ENCODE data around the gene LRRC10. TPM values are rescaled to one million over a fixed set of nuclear protein-coding genes. Genes with fewer than 3 reads are reported as not detected.

Gene LRRC10
- total and polyA plus RNA-seq, 2 donors (not counting 3 experiments of a cell fraction or from before 2014, with no cell fraction given), result not detected

- H3K27ac ChIP-seq (ENCODE audit: insufficient read depth, low read depth, low read length), result no peak overlapping the region
- dilution Hi-C loops (cut with MboI; ENCODE audit: extremely low pct_ligation_motif_present, low sequenced_read_pairs), result no loop called here
- H3K9me1 ChIP-seq (replicated peaks; ENCODE audit: control insufficient read depth, extremely low read depth, insufficient read depth, low read length), result no peaks in the 10 kb centered on the region
- DNase-seq (ENCODE audit: low read depth, low spot score) (no peak), FAIRE-seq (no peak)
- H4K20me1 ChIP-seq (replicated peaks; ENCODE audit: control insufficient read depth, extremely low read depth, insufficient read depth, low read length), result no peaks in the 10 kb centered on the region
- H3K27me3 ChIP-seq (ENCODE audit: control insufficient read depth in 2 of 2, insufficient read depth in 2 of 2, low read length in 2 of 2), result peaks cover 0 to 7% of the 10 kb centered on the region in 2 experiments
- no peaks in the 10 kb centered on the region for H3K79me2 ChIP-seq (ENCODE audit: control insufficient read depth, insufficient read depth, low read length)
- TF ChIP-seq MAX (IDR thresholded peaks at IDR 0.05; ENCODE audit: insufficient read depth, insufficient read length) (no peak), EZH2 (IDR thresholded peaks at IDR 0.05; ENCODE audit: borderline replicate concordance, low read depth, low read length, severe bottlenecking) (no peak), POLR2A (IDR thresholded peaks at IDR 0.05; ENCODE audit: low read depth, low read length) (no peak), CTCF (IDR thresholded peaks at IDR 0.05; ENCODE audit: extremely low read depth in 1 of 2, insufficient read depth in 1 of 2, low read depth in 1 of 2, low read length in 2 of 2) (no peak), JUN (IDR thresholded peaks at IDR 0.05; ENCODE audit: borderline replicate concordance, insufficient read depth, insufficient read length, low read depth) (no peak), POLR2AphosphoS5 (IDR thresholded peaks at IDR 0.05; ENCODE audit: insufficient read depth, low read depth, low read length) (no peak), FOS (IDR thresholded peaks at IDR 0.05; ENCODE audit: borderline replicate concordance, insufficient read depth, low read length) (no peak), MYC (IDR thresholded peaks at IDR 0.05; ENCODE audit: low read depth, low read length) (no peak), GATA2 (IDR thresholded peaks at IDR 0.05; ENCODE audit: insufficient read depth, insufficient read length, low read depth, low read length) (no peak)
- H2AFZ ChIP-seq (ENCODE audit: low read depth, low read length), result no peak overlapping the region
- no TSS peak for BruUV-seq (replicated peaks)
- no peak overlapping the region for H3K4me3 ChIP-seq (replicated peaks in 1 of 3; ENCODE audit: insufficient read depth in 1 of 3, low read depth in 1 of 3, low read length in 3 of 3)
- H3K9ac ChIP-seq (replicated peaks; ENCODE audit: extremely low read depth, insufficient read depth, low read length), result no peak overlapping the region
- no peaks in the 10 kb centered on the region for H3K4me1 ChIP-seq (ENCODE audit: control insufficient read depth, extremely low read depth, insufficient read depth, low read length)
- intact Hi-C loops (cut with micrococcal nuclease), result no loop called here
- ChIA-PET CTCF (interaction anchor here (1.7 kb wide), 1 partner anchor 14 kb away, joined by 7 read pairs; no protein-coding TSS in a partner anchor), POLR2A (no interaction called here)
- H3K4me2 ChIP-seq (ENCODE audit: insufficient read depth, low read length), result no peak overlapping the region
- no peaks in the 10 kb centered on the region for H3K36me3 ChIP-seq (ENCODE audit: control insufficient read depth in 2 of 2, extremely low read depth in 1 of 2, insufficient read depth in 2 of 2, low read length in 2 of 2)
- no peaks in the 10 kb centered on the region for H3K9me3 ChIP-seq (replicated peaks; ENCODE audit: control insufficient read depth, insufficient read depth, low read length)
These were observed 43.0 kb upstream of the LRRC10 start for GRCh38 chr12:69653703-69654102.

All from endothelial cell of umbilical vein (primary cell).